Measurements from ENCODE around the gene PIGN.

GRCh38 chr18:62091487-62092120, 95.3 kb downstream of the PIGN start:
- TF ChIP-seq CTCF (conservative IDR thresholded peaks at IDR 0.05 in 1 of 2, IDR thresholded peaks at IDR 0.05 in 1 of 2; ENCODE audit: extremely low read depth in 1 of 2, insufficient read depth in 1 of 2, low read depth in 1 of 2, low read length in 2 of 2) (no peak), EZH2 (IDR thresholded peaks at IDR 0.05; ENCODE audit: borderline replicate concordance, low read length) (no peak)

Data from mammary epithelial cell (primary cell).